Endodermal cell (in vitro differentiated cells): ENCODE results near the gene APBA2. TPM values are rescaled to one million over a fixed set of nuclear protein-coding genes. Genes with fewer than 3 reads are reported as not detected.

ENCODE experiments used
- DNase-seq: peaks from one replicate; pipeline ENCODE4 v3.0.0-alpha.2; 2017
- H3K27ac ChIP-seq: 2 replicates; pipeline ENCODE4 v1.5.1; 2013; ENCODE audit warnings: mild to moderate bottlenecking, low read depth, low read length, moderate library complexity
- H3K27me3 ChIP-seq: 2 replicates; pipeline ENCODE4 v1.6.1; 2013; ENCODE audit warnings: mild to moderate bottlenecking, low read length, moderate library complexity; ENCODE audit not compliant: insufficient read depth, control insufficient read depth, poor library complexity, severe bottlenecking
- H3K36me3 ChIP-seq: 2 replicates; pipeline ENCODE4 v1.7.0; 2013; ENCODE audit warnings: mild to moderate bottlenecking, low read length, moderate library complexity; ENCODE audit not compliant: control insufficient read depth, insufficient read depth
- H3K4me1 ChIP-seq: one replicate; pipeline ENCODE4 v1.7.0; 2013; ENCODE audit warnings: low read length; ENCODE audit not compliant: control insufficient read depth, insufficient read depth
- H3K4me3 ChIP-seq: 2 replicates; pipeline ENCODE4 v1.5.1; 2013; ENCODE audit warnings: mild to moderate bottlenecking, low read length, moderate library complexity
- H3K9ac ChIP-seq: 2 replicates; pipeline ENCODE4 v1.6.1; 2013; ENCODE audit warnings: mild to moderate bottlenecking, low read length, moderate library complexity; ENCODE audit not compliant: poor library complexity, severe bottlenecking; ENCODE audit errors: extremely low read depth
- H3K9me3 ChIP-seq: 2 replicates; pipeline ENCODE4 v1.6.1; 2013; ENCODE audit warnings: mild to moderate bottlenecking, low read length, moderate library complexity; ENCODE audit not compliant: control insufficient read depth
- H3K27ac Mint-ChIP-seq: 2 replicates; pipeline ENCODE4 v1.8.0; 2020; ENCODE audit warnings: mixed read lengths
- H3K27me3 Mint-ChIP-seq: 2 replicates; pipeline ENCODE4 v1.8.0; 2021; ENCODE audit warnings: mild to moderate bottlenecking, mixed read lengths; ENCODE audit not compliant: insufficient read depth
- H3K36me3 Mint-ChIP-seq: 2 replicates; pipeline ENCODE4 v1.8.0; 2020; ENCODE audit warnings: low read depth, mixed read lengths
- H3K4me1 Mint-ChIP-seq: 2 replicates; pipeline ENCODE4 v1.8.0; 2020; ENCODE audit warnings: mixed read lengths
- H3K4me3 Mint-ChIP-seq: 2 replicates; pipeline ENCODE4 v1.8.0; 2020; ENCODE audit warnings: mild to moderate bottlenecking, moderate library complexity, mixed read lengths
- H3K9me3 Mint-ChIP-seq: 2 replicates; pipeline ENCODE4 v1.8.0; 2020; ENCODE audit warnings: mild to moderate bottlenecking, mixed read lengths
- CTCF ChIP-seq: fragments of 200-600 bp; sonication (generic); conservative IDR thresholded peaks from 2 replicates; pipeline ENCODE4 v1.5.0; 2021; ENCODE audit warnings: antibody characterized with exemption, mild to moderate bottlenecking
- WGBS, 2 experiments: methylation state at CpG; one replicate each; pipeline versions ENCODE4 v1.1.5 to v1.1.7; 2013; ENCODE audit warnings: missing lambda C conversion rate in 2 of 2, mixed read lengths in 1 of 2; ENCODE audit not compliant: insufficient coverage in 1 of 2, insufficient read length in 1 of 2; 5-methylcytosine and 5-hydroxymethylcytosine counted together
- total RNA-seq, 2 donors: library from RNA; stranded (reverse); fragmentation: NEBNext Ultra II Directional in 1 of 2; extraction: Animal tissue kit (Norgen Biotek cat#: 25700) in 1 of 2; gene quantifications; 2 replicates in 1 of 2; 3 replicates in 1 of 2; pipeline ENCODE4 v1.2.1, GENCODE V29; 2021

Gene APBA2
- total RNA-seq, 2 donors from 2014 or later = 27.1 to 27.3 TPM

DNA sequence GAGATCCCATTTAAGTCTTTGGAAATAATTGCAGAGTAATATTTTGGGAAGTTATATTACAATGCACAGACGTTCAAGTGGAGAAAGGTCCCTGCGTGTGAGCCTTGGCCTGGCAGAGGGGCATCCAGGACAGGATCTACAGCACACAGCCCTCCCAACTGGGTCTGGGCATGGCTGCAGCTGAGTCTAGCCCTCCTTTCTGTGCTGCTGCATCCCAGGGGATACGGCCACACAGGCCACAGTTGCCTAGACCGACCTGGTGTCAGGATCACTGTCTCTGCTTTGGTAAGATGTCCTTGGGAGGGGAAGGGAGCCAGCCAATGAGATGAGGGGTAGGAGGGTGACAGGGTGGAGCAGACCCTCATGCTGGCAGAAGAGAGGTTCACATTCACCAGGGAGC lies 46.1 kb downstream of the APBA2 start:
- Histone ChIP-seq H3K4me3 (no peak overlapping the region), H3K27ac (no peak overlapping the region), H3K36me3 (no peaks in the 10 kb centered on the region), H3K4me1 (no peaks in the 10 kb centered on the region), H3K9me3 (peaks cover 10% of the 10 kb centered on the region), H3K27me3 (no peaks in the 10 kb centered on the region), H3K9ac (no peak overlapping the region)
- no peak for TF ChIP-seq CTCF
- Mint-ChIP-seq H3K36me3 (peaks cover 14% of the 10 kb centered on the region), H3K4me1 (peaks cover 12% of the 10 kb centered on the region), H3K9me3 (peaks cover 9% of the 10 kb centered on the region), H3K27me3 (no peaks in the 10 kb centered on the region), H3K4me3 (no peak overlapping the region), H3K27ac (no peak overlapping the region)
- WGBS, 2 experiments = 89 to 95% methylated on average over 4 of the region's 4 CpGs
- no peak for DNase-seq

GRCh38 chr15:28932361-28932760 lies 46.6 kb downstream of the APBA2 start:
- H3K4me3 ChIP-seq = no peak overlapping the region
- H3K4me3 Mint-ChIP-seq = no peak overlapping the region
- H3K27me3 ChIP-seq = no peaks in the 10 kb centered on the region
- no peak for DNase-seq
- peaks cover 14% of the 10 kb centered on the region for H3K36me3 Mint-ChIP-seq
- H3K36me3 ChIP-seq = no peaks in the 10 kb centered on the region
- H3K27ac ChIP-seq = no peak overlapping the region
- no peaks in the 10 kb centered on the region for H3K27me3 Mint-ChIP-seq
- H3K9me3 ChIP-seq = peaks cover 10% of the 10 kb centered on the region
- no peaks in the 10 kb centered on the region for H3K4me1 ChIP-seq
- peaks cover 13% of the 10 kb centered on the region for H3K4me1 Mint-ChIP-seq
- no peak overlapping the region for H3K27ac Mint-ChIP-seq
- H3K9ac ChIP-seq = no peak overlapping the region
- TF ChIP-seq CTCF = no peak
- 90 to 100% methylated on average over 3 to 4 of the region's 4 CpGs for WGBS, 2 experiments
- H3K9me3 Mint-ChIP-seq = peaks cover 9% of the 10 kb centered on the region

GRCh38 chr15:28933710-28934445 lies 48.1 kb downstream of the APBA2 start:
- Histone ChIP-seq H3K27me3 (no peaks in the 10 kb centered on the region), H3K27ac (no peak overlapping the region), H3K4me1 (no peaks in the 10 kb centered on the region), H3K36me3 (no peaks in the 10 kb centered on the region), H3K9me3 (peaks cover 10% of the 10 kb centered on the region), H3K4me3 (no peak overlapping the region), H3K9ac (no peak overlapping the region)
- Mint-ChIP-seq H3K4me1 (peaks cover 13% of the 10 kb centered on the region), H3K27ac (no peak overlapping the region), H3K27me3 (no peaks in the 10 kb centered on the region), H3K36me3 (peaks cover 14% of the 10 kb centered on the region), H3K4me3 (no peak overlapping the region), H3K9me3 (peaks cover 9% of the 10 kb centered on the region)
- WGBS, 2 experiments = 81 to 90% methylated on average over 5 to 9 of the region's 9 CpGs
- DNase-seq = no peak
- TF ChIP-seq CTCF = no peak
